HUDEP-2 (cell line): ENCODE data around the gene PCLO.

Source experiments
- DNase-seq, 76 experiments: peaks; one replicate each; lab custom pipeline; 2025; ENCODE audit not compliant: unreplicated experiment in 76 of 76; lab: John Stamatoyannopoulos, UW

Gene PCLO

GRCh38 chr7:83162402-83163256 lies at the start of gene PCLO:
Gene PCLO, minus strand, starts transcription at chr7:83162884. Its CDS starts 292 bp downstream, at chr7:83162592.
- DNase-seq: peak in 14 of 76 experiments; percentile 0 to 26 (median 6)

- DNase-seq: no peak
These were observed 49.0 kb upstream of the PCLO start for GRCh38 chr7:83211685-83212084.

DNA sequence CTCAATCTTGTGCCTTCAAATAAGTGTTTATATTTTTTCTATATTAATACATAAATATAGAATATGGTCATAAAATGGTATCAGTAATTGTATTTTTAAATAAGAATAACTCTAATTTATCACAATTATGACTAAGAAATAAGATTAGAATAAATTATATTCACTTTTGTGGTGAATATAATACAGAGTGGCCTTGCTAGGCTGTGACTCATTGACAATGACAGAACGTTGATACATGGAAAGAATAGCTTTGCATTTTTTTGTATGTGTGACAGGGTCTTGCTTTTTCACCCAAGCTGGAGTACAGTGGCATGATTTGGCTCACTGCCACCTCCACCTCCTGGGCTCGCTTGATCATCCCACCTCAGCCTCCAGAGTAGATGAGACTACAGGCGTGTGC lies 47.8 kb upstream of the PCLO start:
- DNase-seq: no peak

GRCh38 chr7:83204715-83205114 lies 42.0 kb upstream of the PCLO start:
- DNase-seq: no peak

- no peak for DNase-seq
These were observed 38.7 kb upstream of the PCLO start for GRCh38 chr7:83201355-83201754.

DNA sequence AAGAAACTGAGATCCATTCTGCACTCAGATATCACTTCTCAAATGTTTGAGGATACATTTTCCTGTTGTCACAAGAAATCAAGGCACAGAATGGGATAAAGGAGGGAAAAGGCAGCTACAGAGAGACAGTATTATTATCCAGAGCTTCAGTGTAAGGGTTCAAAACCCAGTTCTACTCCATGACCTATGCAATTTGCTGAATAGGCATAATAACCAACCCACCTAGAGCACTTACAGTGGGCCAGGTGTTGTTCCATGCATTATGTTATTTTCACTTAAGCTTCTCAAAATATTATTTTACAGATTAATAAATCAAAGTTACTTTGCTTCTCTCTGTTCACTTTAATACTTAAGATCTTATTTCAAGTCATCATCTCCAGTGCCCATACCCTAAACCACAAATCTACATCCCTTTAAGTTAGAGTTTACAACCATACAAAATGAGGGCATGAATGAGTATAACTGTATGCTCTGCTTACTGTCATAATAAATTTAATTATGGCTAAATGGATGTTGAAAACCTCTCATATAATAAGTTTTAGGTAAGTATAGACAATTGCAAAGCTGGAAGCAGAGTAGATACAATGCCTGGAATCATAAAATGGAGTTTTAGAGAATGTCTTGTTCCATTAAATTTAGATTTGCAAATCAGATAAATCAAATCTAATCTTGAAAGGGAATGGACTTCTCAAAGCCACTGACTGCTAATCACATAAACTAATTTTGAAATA lies 28.1 kb upstream of the PCLO start:
- DNase-seq: no peak

- DNase-seq: no peak
These were observed 16.1 kb upstream of the PCLO start for GRCh38 chr7:83178796-83179195.

DNA sequence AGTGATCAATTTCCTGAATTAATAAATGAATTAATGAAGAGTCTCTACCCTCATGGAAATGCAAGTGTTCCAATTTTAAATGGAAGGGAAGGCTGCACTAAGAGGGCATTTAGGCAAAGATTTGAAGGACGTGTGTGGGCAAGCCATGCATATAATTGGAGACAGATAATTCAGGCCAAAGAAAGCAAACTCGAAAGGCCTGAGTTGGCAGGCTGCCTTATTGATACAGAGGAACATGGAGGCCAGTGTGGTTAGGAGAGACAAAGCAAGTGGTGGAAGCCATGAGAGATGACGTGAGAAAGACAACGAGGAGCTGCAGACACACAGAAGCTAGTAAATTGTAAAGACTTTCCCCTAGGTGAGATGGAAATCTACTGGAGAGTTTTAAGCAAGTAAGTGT lies 15.4 kb upstream of the PCLO start:
- DNase-seq: no peak

GRCh38 chr7:83173664-83174063 lies 11.0 kb upstream of the PCLO start:
- no peak for DNase-seq

DNA sequence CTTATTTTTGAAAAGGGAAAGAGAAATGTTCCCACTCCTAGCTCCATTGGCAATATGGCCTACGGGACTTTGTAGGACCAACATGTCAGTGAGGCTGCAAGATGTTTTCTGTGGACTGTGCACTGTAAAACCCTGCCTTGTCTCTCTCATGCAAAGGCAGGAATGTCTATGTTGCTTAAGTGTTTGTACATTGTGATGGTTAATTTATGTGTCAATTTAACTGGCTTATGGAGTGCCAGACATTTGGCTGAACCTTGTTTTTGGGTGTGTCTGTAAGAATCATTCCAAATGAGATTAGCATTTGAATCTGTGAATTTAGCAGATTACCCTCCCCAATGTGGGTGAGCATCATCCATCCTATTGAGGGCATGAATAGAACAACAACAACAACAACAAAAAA lies 4.1 kb upstream of the PCLO start:
- DNase-seq: no peak

GRCh38 chr7:83161899-83162401 lies 734 bp downstream of the PCLO start:
- DNase-seq: no peak

- no peak for DNase-seq
These were observed 1.5 kb downstream of the PCLO start for GRCh38 chr7:83161186-83161585.

- DNase-seq: no peak
These were observed 3.0 kb downstream of the PCLO start for GRCh38 chr7:83159731-83160130.

DNA sequence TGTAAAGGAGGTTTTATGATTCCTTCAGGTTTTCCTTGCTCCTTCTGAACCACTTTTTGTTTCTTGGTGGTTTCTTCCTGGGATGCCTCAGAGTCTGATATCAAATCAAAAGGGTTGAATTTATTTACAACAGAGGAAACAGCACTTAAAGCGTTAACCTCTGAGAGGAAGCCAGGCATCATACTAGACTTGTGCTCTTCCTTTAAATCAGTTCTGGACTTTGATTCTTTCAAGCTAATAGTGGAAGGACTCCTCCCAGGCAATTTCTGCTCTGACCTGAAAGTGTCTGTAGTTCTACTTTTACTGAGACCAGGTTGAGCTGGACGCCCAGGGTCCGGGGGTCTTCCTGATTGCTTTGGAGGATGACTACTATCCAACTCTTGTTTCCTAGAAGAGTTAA lies 6.7 kb downstream of the PCLO start:
- DNase-seq: no peak

- DNase-seq: no peak
These were observed 7.3 kb downstream of the PCLO start for GRCh38 chr7:83155407-83155806.

DNA sequence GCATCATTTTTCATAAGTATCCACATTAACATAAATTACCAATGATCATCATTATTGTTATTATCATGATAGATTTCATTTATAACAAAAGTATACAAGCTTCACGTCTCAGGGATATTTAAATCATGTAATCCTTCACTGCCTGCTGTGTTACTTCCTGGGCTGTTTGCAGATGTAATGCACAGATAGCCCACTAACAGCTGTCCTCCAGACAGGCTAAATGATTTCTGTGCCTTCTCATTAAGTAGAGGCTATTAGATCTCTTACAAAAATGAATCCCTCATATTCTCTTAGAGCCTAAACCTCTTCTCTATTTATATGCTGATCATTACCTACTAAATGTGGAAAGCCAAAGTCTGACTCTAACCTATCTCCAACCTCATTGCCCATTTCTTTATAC lies 9.3 kb downstream of the PCLO start:
- no peak for DNase-seq

DNA sequence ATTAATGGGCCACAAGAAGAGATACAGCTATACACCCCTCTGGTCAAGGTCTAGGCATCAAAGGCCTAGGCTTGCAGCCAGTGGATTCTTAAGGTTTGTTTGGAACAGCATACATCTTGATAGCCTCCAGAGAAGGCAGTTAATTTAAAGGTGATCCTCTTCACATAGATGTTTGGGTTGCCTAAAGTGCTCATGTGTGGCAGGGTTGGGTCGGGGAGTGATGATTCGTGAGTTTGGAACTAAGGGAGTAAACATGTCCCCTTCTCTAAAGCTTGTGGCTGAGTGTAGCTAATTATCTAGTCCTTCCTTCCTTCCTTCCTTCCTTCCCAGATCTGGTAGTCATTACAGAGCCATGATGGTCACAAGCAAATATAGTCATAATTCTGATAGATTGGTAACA lies 12.4 kb downstream of the PCLO start:
- no peak for DNase-seq

GRCh38 chr7:83149466-83149865 lies 13.2 kb downstream of the PCLO start:
- DNase-seq: no peak

DNA sequence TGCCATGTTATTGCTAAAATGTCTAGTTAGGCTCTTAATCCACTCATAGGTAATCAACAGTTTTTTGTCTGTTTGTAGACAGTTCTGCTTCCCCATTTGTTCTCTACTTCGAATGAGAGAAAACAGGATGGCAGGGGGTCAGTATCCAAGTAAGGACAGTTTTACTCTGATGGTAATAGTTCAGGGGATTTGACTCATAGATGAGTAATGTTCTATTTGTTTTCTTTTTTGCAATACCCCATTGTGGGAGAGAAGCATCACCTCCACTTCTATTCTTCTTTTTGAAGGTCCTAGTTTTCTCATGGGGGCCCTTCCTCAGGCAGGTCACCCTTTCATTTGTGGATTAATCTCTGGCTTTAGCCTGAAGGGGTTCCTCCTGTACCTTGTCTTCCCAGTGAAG lies 13.9 kb downstream of the PCLO start:
- no peak for DNase-seq

- DNase-seq: no peak
These were observed 19.6 kb downstream of the PCLO start for GRCh38 chr7:83143107-83143506.

GRCh38 chr7:83142365-83142764 lies 20.3 kb downstream of the PCLO start:
- DNase-seq: no peak

GRCh38 chr7:83141927-83142326 lies 20.8 kb downstream of the PCLO start:
- DNase-seq: no peak
